ENCODE data around the gene MPDZ.

DNA sequence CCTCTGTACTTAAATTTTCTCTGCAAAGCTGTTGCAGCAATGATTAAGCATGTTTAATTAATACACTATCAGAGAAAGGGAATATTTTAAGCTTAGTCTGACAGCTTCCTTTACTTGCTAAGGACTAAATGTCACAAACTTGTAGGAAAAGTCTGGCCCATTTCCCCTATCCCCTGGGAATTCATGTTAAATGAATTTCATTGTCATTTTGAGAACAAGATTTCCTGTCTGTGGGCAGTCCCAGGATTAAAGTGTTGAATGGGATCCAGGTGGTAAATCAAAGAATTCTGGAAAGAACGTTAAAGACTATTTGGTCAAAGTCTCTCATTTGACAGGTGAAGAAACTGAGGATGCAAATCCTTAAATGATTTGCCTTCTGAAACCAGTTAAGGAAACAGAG, 214.8 kb downstream of the MPDZ start:
- TF ChIP-seq, protein P1, sequence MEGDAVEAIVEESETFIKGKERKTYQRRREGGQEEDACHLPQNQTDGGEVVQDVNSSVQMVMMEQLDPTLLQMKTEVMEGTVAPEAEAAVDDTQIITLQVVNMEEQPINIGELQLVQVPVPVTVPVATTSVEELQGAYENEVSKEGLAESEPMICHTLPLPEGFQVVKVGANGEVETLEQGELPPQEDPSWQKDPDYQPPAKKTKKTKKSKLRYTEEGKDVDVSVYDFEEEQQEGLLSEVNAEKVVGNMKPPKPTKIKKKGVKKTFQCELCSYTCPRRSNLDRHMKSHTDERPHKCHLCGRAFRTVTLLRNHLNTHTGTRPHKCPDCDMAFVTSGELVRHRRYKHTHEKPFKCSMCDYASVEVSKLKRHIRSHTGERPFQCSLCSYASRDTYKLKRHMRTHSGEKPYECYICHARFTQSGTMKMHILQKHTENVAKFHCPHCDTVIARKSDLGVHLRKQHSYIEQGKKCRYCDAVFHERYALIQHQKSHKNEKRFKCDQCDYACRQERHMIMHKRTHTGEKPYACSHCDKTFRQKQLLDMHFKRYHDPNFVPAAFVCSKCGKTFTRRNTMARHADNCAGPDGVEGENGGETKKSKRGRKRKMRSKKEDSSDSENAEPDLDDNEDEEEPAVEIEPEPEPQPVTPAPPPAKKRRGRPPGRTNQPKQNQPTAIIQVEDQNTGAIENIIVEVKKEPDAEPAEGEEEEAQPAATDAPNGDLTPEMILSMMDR (IDR thresholded peaks at IDR 0.05) = no peak
- no peak for TF ChIP-seq POLR2A (IDR thresholded peaks at IDR 0.05)
- TF ChIP-seq POLR2AphosphoS5 (IDR thresholded peaks at IDR 0.05; ENCODE audit: insufficient read depth in 1 of 2, low read depth in 1 of 2) = no peak
